ENCODE results near the gene GTF2F2. TPM values are rescaled to one million over a fixed set of nuclear protein-coding genes. Genes with fewer than 3 reads are reported as not detected.

The GTF2F2 gene
- total and polyA plus RNA-seq, 9 donors: 12.4 to 19.2 (median 14.6) TPM

DNA sequence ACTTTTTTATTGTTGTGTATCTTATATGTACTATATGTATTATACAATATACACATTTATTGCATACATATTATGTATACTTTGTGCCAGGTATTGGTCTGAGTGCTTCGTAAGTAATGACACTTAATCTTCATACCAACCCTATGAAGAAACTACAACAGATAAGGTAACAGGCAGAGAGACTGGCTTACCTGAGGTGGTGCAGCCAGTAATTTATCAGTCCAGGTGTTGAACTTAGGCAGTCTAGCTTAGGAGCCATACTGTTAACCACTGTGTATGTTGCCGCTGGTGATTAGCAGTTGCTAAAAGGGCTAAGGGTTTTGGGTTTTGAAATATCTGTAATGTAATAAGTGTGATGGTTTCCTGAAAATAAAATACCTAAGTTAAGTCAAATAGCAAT is 134.1 kb downstream of the GTF2F2 start:
- intact Hi-C loops (cut with DNase I): no loop called here
- Histone ChIP-seq H3K4me1 (ENCODE audit: insufficient read depth) (no peaks in the 10 kb centered on the region), H3K27me3 (no peaks in the 10 kb centered on the region), H3K36me3 (no peaks in the 10 kb centered on the region), H3K27ac (no peak overlapping the region), H3K9me3 (no peaks in the 10 kb centered on the region), H3K4me3 (no peak overlapping the region)
- WGBS, 3 donors: 97 to 100% (median 100%) methylated on average over 2 of the region's 2 CpGs
- no peak for DNase-seq
- no peak for TF ChIP-seq EP300 (IDR thresholded peaks at IDR 0.05)

DNA sequence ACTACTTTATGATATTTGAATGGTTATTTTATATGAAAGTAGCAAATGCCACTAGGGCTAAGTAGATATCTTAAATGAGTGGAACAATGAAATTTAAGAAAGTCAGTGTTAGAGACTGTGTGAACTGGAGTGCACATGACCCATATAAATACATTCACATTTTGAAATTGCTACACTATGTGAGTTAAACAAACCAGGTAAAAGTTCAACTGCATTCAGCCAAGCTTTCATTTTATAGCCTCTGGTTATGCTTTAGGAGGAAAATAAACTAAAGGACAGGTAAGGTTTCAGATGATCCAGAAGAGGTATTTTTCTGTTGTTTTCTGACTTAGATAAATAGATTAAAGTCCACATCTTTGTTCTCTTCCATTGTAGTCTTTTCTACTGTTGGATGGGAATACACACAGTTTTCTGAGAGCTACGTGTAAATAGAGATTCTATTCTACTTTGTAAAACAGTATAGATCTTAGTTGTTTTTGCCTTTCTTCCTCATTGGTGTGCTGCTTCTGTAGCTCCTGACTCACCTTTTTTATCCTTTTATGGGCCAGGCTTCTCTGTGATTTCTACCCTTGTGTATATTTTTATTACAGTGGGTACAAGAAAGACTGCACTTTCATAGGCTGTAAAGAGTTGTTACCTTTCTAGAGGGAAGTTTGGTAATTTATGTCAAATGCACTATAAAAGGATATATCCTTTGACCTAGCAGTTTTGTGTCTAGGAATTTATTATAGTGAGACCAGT is 135.1 kb downstream of the GTF2F2 start:
- Histone ChIP-seq H3K4me1 (ENCODE audit: insufficient read depth) (no peaks in the 10 kb centered on the region), H3K36me3 (no peaks in the 10 kb centered on the region), H3K4me3 (no peak overlapping the region), H3K27ac (no peak overlapping the region), H3K27me3 (no peaks in the 10 kb centered on the region), H3K9me3 (no peaks in the 10 kb centered on the region)
- WGBS, 3 donors: 96 to 100% (median 98%) methylated on average over 1 of the region's 1 CpG
- no peak for DNase-seq
- TF ChIP-seq POLR2A (IDR thresholded peaks at IDR 0.05) (no peak), CTCF (IDR thresholded peaks at IDR 0.05) (no peak), EP300 (IDR thresholded peaks at IDR 0.05) (no peak)
- intact Hi-C loops (cut with DNase I): no loop called here

DNA sequence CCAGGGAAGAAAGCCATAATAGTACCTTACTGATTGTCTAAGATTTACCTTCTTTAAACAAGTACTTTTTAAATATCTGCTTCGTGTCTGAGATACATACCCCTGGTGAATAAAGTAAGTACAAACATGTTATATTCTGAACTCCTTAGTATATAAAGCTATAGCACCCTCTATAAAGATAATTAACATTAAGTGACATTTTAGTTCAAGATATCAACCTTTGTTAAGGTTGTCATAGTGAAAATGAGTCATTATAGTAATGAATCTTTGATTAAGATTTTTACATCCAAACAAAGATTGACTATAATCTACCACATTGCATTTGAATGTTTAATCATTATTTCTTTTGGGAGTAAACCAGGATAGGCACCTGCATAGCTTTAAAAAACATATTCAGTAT is 135.9 kb downstream of the GTF2F2 start:
- TF ChIP-seq EP300 (IDR thresholded peaks at IDR 0.05): no peak
- no peak for TF ChIP-seq POLR2A (IDR thresholded peaks at IDR 0.05)
- no peak for TF ChIP-seq CTCF (IDR thresholded peaks at IDR 0.05)
- no peak overlapping the region for H3K4me3 ChIP-seq
- no peaks in the 10 kb centered on the region for H3K4me1 ChIP-seq (ENCODE audit: insufficient read depth)
- intact Hi-C loops (cut with DNase I): no loop called here
- no peaks in the 10 kb centered on the region for H3K36me3 ChIP-seq
- 85 to 93% (median 92%) methylated on average over 1 of the region's 1 CpG for WGBS, 3 donors
- no peak overlapping the region for H3K27ac ChIP-seq
- H3K27me3 ChIP-seq: no peaks in the 10 kb centered on the region
- DNase-seq: no peak
- H3K9me3 ChIP-seq: no peaks in the 10 kb centered on the region

DNA sequence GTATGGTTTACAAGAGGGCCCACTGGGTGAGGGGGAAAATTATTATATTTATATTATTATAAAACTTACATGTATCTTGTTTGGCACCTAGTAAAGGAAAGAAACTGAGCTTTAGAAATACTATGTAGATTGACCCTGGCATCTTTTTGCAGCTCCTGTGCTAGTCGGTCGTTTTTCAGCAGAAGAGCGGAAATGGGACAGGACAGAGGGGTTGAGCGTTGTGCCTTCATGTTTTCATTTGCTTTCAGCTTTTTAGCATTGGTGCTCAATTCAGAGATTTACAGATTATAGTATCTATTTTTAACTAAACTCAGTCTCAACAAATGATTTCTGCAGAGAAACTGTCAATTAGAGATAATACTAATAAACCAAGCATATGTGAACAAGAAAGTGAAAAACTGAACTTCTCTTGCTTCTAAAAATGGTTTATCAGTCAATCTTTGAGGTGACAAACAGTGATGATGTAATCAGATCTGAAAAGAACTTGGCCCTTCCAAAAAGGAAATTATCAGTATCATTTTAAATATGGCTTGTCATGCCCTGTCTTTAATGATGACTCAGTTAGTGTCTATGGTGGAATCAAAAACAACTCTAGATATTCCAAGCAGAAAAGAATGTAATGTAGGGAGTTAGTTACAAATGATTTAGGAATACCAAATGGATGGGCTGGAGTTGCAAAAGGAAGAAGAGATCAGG is 137.5 kb downstream of the GTF2F2 start:
- 84 to 89% (median 89%) methylated on average over 4 of the region's 4 CpGs for WGBS, 3 donors
- TF ChIP-seq POLR2A (IDR thresholded peaks at IDR 0.05) (no peak), CTCF (IDR thresholded peaks at IDR 0.05) (no peak), EP300 (IDR thresholded peaks at IDR 0.05) (no peak)
- no peak overlapping the region for H3K4me3 ChIP-seq
- H3K27me3 ChIP-seq: no peaks in the 10 kb centered on the region
- H3K9me3 ChIP-seq: no peaks in the 10 kb centered on the region
- no peak overlapping the region for H3K27ac ChIP-seq
- intact Hi-C loops (cut with DNase I): no loop called here
- H3K4me1 ChIP-seq (ENCODE audit: insufficient read depth): no peaks in the 10 kb centered on the region
- H3K36me3 ChIP-seq: no peaks in the 10 kb centered on the region
- no peak for DNase-seq

GRCh38 chr13:45258334-45258675 is 138.0 kb downstream of the GTF2F2 start:
- Histone ChIP-seq H3K9me3 (no peaks in the 10 kb centered on the region), H3K36me3 (no peaks in the 10 kb centered on the region), H3K4me3 (no peak overlapping the region), H3K4me1 (ENCODE audit: insufficient read depth) (no peaks in the 10 kb centered on the region), H3K27me3 (no peaks in the 10 kb centered on the region), H3K27ac (no peak overlapping the region)
- intact Hi-C loops (cut with DNase I): no loop called here
- 9 to 39% (median 12%) methylated on average over 2 of the region's 2 CpGs for WGBS, 3 donors
- DNase-seq: peak in 2 of 5 donors; percentile 34 to 42
- TF ChIP-seq POLR2A (IDR thresholded peaks at IDR 0.05): no peak
- no peak for TF ChIP-seq CTCF (IDR thresholded peaks at IDR 0.05)
- TF ChIP-seq EP300 (IDR thresholded peaks at IDR 0.05): no peak

Measured in ovary (tissue), 9 donors.